Measurements from ENCODE around the gene TTYH1.
"Not testable (repeated sequence)": the region's sequence is repeated elsewhere in the genome, so short reads cannot be mapped to it uniquely, and the experiment has no call there.

The TTYH1 gene

DNA sequence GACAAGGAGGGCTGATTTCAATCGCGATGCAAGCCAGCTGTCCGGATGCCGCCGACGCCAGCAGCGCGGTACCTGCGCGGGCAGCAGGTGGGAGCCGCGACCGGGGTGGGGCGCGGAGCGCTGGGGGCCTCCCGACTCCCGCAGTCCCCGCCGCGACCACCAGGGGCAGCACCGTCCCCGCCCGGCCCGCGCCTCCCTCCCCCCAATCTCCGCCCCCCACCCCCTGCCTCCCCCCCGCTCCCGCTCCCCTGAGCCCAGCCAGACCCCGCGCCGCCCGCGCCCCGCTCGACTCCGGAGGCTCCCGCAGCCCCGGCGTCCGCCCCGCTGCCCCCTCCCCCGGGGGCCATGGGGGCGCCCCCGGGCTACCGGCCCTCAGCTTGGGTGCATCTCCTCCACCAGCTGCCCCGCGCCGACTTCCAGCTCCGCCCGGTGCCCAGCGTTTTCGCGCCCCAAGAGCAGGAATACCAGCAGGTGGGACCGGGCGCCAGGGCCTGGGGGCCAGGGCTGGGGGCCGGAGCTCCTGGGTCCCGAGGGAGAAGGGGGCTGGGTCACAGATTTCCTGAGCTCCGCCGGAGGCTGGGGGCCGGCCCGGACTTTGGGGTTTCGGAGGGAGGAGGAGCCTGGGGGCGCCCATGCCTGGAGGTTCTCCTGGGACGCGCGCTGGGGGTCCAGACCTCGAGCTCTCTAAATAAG, at the start of gene TTYH1:
Gene TTYH1, plus strand, starts transcription at position 257 of the 693 bp plus-strand sequence. Its CDS starts 89 bp downstream, at position 346.
- DNase-seq (ENCODE audit: low read depth in 3 of 3) = peak in 1 of 3 donors; percentile 32

DNA sequence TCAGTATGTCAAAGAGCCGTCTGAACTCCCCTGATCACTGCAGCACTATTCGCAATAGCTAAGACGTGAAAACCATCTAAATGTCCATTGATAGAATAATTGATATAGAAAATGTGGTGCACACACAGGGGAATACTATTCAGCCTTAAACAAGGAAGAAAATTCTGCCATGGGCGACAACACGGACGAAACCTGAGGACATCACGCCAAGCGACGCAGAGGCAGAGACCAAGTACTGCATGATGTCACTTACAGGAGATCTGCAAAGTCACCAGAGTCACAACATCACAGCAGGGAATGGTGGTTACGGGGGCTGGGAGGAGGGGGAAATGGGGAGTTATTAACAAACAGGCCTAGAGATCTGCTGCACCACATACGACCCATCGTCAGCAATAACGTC, 49.5 kb upstream of the TTYH1 start:
- not testable (repeated sequence) for DNase-seq (ENCODE audit: low read depth in 3 of 3)

DNA sequence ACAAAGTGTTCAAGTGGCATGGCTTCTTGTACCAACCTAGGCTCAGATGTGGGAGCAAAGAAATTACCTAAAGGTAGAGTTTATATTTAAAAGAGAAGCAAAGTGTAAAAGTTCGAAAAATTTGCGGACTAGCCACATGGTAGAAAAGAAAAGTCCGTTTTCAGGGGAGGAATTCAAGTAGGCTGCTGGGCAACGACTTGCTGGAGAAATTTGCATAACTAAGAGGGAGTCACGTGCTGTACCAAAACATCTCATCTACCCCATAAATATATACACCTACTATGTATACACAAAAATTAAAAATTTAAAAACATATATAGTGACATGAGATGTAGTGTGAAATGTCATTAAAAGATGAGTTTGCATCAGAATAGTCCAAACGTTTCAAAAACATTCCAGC, 48.5 kb upstream of the TTYH1 start:
- DNase-seq (ENCODE audit: low read depth in 3 of 3) = no peak

DNA sequence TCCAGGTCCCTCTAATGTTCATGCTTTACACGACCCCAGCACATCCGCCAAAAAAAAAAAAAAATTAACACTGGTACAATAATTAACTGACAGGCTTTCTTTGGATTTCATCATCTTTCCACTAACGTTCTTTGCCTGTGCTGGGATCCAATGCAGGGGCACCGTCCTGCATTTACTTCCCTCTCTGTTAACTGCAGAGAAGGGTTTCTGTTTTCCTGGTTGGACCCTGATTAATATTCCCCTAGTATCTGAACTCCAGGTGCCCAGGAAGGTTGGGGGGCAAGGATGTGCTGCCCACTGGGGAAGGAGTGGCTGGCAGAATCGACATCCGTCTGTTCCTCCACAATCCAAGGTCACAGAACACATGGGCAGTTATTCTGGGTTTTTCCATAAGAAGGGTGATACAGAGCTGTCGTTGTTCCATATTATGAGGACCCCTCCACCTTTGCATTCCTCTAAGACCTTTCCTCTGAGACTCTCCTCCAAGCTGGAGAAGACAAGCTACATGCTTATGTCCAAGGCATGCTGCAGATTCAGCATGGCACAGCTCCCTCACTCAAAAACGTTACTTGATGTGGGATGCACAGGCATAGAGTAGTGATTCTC, 46.1 kb upstream of the TTYH1 start:
- DNase-seq (ENCODE audit: low read depth in 3 of 3) = no peak

GRCh38 chr19:54369688-54370433, 45.4 kb upstream of the TTYH1 start:
- DNase-seq (ENCODE audit: low read depth in 3 of 3) = not testable (repeated sequence)

DNA sequence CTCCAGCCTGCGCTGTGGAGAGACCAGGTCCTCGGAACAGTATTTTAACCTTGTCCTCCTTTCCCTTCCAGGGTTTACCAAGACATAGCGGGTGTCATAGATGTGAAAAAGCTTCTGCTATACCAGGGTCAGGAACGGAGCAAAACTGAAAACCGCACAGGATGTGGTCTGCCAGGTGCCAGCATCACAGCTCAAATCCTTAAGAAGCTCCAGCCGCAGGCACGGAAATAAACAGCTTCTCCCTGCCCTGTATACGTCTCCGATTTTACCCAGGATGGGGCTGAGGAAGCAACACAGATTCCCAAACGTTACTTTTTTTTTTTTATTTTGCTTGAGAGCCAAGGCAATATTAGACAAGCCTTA, 44.8 kb upstream of the TTYH1 start:
- DNase-seq (ENCODE audit: low read depth in 3 of 3) = peak in 1 of 3 donors; percentile 45

DNA sequence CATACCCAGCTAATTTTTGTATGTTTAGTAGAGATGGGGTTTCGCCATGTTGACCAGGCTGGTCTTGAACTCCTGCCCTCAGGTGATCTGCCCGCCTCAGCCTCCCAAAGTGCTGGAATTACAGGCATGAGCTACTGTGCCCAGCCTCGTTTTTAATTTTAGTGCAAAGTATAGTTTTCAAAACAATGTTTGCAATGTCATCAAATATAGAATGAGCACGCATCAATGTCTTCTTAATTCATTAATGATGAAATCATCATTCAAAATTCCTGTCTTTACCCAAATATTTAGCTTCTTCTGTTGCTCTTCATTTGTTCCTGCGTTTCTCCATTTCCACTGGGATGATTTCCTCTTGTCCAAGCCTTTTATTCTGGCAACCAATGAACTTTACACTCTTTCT, 43.8 kb upstream of the TTYH1 start:
- DNase-seq (ENCODE audit: low read depth in 3 of 3) = not testable (repeated sequence)

DNA sequence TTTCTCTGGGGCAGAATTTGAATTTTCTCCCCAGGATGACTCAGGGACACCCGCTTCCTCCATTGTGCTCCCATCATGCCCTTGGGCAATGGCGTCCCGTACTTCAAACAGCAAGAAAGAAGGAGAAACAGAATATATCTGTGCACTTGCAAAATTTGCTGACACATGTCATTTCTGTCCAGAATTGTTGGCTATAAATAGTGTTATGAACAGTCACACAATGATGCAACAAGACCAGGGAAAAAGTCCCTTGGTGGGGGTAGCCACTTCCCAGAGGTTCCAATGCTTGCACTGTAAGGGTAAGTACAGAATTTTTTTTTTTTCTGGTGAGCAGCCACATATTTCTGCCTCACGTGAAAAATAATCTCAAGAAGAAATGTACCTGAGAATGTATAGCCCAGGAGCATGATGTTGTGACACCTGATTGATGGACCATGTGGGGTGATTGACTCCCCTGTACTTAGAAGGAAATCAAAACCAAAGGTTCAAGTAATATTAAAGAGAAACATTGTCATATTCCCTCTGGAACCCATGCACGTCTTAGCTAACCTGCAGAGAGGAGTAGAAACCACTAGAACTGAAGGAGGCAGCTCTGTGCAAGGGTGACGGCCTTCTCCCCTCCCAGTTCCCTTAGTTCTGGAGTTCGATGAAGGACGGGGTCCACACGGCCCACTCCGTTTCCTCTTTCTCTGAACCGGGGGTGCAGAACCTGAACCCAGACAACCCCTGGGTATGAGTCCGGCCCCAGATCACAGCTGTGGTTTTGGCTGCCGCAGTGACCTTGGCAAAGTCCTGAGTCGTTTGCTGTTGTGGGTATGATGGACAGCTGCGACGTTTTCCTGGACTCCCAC, 41.3 kb upstream of the TTYH1 start:
- no peak for DNase-seq (ENCODE audit: low read depth in 3 of 3)

DNA sequence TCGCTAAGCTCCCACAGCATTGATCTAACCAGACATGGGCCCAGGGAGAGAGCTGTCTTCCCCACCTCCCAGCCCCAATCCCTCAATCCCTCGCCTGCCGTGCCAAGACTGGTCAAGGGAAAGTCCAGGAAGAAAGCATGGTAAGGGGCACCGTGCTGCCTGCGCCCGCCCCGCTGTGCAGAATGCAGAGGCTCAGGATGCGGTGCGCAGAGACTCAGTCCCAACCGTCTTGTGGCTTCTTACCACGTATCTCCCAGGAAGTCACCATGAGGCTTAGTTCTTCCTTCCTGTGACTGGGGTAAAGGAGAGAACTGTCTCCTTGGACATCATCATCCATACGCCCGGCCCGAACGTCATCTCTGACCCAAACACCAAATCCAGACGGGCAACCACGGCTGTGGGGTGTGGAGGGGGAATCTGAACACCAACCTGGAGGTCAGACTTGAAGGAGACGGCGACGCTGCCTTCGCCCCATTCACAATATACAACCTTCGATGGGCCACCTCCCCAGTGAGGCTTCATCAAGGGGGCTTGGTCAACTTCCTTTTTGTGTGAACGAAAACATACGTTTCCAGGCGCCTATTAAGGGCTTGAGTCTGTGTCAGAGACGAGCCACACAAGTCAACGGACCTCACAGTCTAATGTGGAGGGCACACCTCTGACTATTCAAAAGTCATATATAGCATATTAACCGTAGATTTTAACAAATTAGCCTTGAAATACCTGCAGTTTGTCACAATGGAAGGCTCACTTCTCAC, 39.9 kb upstream of the TTYH1 start:
- DNase-seq (ENCODE audit: low read depth in 3 of 3) = not testable (repeated sequence)

- no peak for DNase-seq (ENCODE audit: low read depth in 3 of 3)
These were observed 38.5 kb upstream of the TTYH1 start for GRCh38 chr19:54376610-54377285.

DNA sequence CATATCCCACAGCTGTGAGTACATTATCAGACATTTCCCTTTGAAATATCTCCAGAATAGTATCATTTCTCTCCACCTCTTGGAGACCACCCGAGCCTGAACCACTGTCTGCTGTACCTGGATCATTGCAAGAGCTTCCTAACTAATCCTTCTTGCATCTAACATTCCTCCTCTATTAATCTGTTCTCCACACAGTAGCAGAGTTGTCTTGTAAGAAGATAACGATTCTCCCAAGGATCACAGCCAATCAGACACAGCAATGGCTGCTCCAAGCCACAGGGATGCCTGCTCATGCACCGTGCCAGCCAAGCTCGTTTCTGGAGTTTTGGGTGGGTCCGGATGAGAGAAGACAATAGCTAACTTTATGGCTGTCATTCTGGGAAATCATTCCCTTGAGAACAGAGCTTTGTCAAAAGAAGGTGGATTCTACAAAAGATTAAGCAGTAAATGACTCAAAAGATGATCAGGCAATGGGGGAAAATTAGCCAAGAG, 36.0 kb upstream of the TTYH1 start:
- no peak for DNase-seq (ENCODE audit: low read depth in 3 of 3)

GRCh38 chr19:54380897-54381296, 34.4 kb upstream of the TTYH1 start:
- no peak for DNase-seq (ENCODE audit: low read depth in 3 of 3)

DNA sequence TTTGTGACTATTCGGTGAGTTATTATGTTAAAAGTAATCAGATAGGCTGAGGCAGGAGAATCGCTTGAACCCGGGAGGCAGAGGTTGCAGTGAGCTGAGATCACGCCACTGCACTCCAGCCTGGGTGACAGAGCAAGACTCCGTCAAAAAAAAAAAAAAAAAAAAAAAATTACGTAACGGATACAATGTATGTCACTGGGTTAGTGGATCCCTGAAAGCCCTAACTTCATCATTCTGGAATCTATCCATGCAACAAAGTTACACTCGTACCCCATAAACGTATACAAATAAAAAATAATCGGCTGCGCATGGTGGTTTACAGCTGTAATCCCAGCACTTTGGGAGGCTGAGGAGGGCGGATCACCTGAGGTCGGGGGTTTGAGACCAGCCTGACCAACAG, 33.2 kb upstream of the TTYH1 start:
- not testable (repeated sequence) for DNase-seq (ENCODE audit: low read depth in 3 of 3)

DNA sequence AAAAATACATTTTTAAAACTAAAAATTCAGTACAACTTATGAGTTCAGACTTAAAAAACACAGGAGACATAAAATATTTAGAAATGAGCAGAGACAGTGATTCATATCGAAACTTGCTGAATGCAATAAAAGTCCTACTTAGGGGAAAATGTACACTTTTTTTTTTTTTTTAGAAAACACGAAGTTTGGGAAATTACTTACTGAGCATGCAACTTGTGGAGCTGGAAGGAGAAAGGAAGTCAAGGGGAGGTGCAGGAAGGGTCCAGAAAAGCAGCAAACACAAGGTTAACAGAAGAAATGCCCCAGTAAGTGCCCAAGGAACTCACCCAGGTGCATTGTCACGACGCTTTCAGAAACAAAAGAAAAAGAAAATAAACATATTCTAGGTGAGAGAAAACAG, 31.9 kb upstream of the TTYH1 start:
- DNase-seq (ENCODE audit: low read depth in 3 of 3) = no peak

DNA sequence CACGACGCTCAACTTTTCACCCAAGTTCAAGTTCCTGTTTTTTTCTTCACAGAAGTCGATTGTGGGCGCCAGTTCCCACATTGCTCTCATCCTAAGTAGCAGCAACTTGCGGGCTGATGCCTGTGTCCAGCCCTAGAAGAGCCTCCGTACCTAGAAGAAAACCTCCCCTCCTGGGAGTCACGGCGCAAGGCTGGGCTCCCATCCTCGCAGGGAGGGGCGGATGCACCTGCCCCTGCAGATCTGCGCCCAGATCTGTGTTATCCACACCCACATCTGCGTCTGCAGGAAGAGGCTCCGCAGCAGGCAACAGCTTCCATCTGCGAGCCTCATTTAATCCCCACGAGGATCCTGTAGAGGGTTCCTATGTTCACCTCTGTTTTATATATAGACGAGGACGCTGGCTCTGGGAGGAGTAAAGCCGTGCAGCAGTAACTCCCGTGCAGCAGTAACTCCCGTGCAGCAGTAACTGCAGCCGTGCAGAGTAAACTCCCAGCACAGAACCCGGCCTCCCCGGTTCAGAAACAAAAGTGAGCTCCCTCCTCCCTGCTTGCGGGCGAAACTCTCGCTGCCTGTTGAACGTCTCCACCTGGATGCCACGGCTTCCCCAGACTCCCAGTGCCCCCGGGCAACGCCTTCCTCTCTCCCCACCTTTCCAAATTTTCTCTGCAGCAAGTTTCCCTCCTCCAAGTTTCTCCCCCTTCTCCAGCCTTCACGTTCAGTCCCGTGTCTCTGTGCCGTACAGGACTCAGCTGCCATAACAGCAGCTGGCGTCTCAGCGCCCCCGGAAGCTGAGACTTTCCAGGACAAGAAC, 27.1 kb upstream of the TTYH1 start:
- no peak for DNase-seq (ENCODE audit: low read depth in 3 of 3)

DNA sequence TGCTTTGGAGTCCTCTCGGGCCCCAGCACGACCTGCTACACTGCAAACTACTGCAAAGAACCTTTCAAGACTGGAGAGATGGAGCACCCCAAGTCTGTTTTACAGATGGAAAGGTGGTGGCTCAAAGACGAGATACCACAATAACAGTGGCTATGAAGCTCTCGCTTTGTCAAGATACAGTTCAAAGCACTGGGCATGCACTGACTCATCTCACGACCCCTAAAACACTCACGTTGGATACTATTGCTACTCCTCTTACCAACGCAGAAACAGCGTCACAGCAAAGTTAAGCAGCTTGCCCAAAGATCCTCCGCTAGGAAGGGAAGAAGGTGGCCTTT, 26.5 kb upstream of the TTYH1 start:
- DNase-seq (ENCODE audit: low read depth in 3 of 3) = no peak

DNA sequence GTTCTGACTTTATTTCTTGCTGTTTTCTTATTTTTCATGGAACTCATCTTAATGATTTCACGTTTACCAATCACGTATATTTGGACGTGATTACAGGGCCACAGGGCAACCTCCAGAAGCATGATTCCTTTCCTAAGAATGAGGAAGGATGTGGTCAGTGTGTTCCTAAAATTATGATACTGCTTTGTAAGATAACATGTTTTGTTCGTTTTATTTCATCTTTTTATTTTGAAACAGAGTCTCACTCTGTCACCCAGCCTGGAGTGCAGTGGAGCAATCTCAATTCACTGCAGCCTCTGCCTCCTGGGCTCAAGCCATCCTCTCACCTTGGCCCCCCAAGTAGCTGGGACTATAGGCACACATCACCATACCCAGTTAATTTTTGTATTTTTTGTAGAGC, 25.7 kb upstream of the TTYH1 start:
- DNase-seq (ENCODE audit: low read depth in 3 of 3) = no peak

GRCh38 chr19:54390942-54391577, 24.2 kb upstream of the TTYH1 start:
- peak in 2 of 3 donors; percentile 44 to 71 for DNase-seq (ENCODE audit: low read depth in 3 of 3)

DNA sequence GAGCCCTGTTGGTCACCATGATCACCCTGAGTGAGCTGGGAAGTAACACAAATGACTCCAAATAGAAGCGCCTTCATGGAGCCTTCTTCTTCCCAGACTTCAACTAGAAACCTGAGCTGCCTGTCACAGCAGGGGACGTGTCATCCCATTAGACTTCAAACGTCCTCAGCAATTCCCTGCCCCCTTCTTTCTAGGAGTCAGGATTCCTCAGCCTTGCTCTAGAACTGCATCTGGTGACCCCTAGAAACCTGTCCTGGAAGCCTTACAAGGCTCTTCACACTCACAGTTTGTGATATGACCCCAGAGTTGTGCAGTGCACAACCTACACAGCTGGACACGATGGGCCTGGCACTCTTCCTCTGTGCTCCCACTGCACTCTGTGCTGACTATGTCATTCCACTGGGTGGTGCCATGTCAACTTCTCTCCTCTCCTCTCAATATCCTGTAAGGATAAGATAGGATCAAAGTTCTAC, 23.6 kb upstream of the TTYH1 start:
- DNase-seq (ENCODE audit: low read depth in 3 of 3) = no peak

All from stimulated activated CD4-positive, alpha-beta T cell treated with anti-CD3 and anti-CD28 coated beads, TNF-alpha, amount 100 ng/mL, for 48 hours (primary cell).